ENCODE results near the gene ROBO2. TPM values are rescaled to one million over a fixed set of nuclear protein-coding genes. Genes with fewer than 3 reads are reported as not detected.

ROBO2 gene
- total RNA-seq, 4 donors from 2014 or later = 0.20 to 0.41 (median 0.32) TPM; not detected in 1

- no peak for DNase-seq
- intact Hi-C loops (cut with DNase I; ENCODE audit: low total_unique reads) (no loop called here), in situ Hi-C loops (cut with MboI; ENCODE audit: low pct_ligation_motif_present in 1 of 4, low pct_unique_long_range_greater_than_20kb in 1 of 4, low sequenced_read_pairs in 3 of 4) (no loop called here)
- Histone ChIP-seq H3K36me3 (no peaks in the 10 kb centered on the region), H3K4me1 (no peaks in the 10 kb centered on the region), H3K9me3 (no peaks in the 10 kb centered on the region), H3K4me3 (no peak overlapping the region), H3K27ac (no peak overlapping the region), H3K27me3 (no peaks in the 10 kb centered on the region)
- 81 to 83% methylated on average over 8 to 11 of the region's 11 CpGs for WGBS, 2 donors (ENCODE audit: low coverage in 1 of 2)
- TF ChIP-seq EP300 (IDR thresholded peaks at IDR 0.05; ENCODE audit: low read depth) = no peak
- no peak for TF ChIP-seq CTCF (IDR thresholded peaks at IDR 0.05)
- TF ChIP-seq POLR2AphosphoS5 (IDR thresholded peaks at IDR 0.05) = no peak
- TF ChIP-seq POLR2A (IDR thresholded peaks at IDR 0.05) = no peak
Measured at GRCh38 chr3:77539014-77539413, 499.1 kb downstream of the ROBO2 start.

- 60 to 78% methylated on average over 1 to 2 of the region's 2 CpGs for WGBS, 2 donors (ENCODE audit: low coverage in 1 of 2)
- intact Hi-C loops (cut with DNase I; ENCODE audit: low total_unique reads) = no loop called here
- in situ Hi-C loops (cut with MboI; ENCODE audit: low pct_ligation_motif_present in 1 of 4, low pct_unique_long_range_greater_than_20kb in 1 of 4, low sequenced_read_pairs in 3 of 4) = no loop called here
- no peak for TF ChIP-seq POLR2A (IDR thresholded peaks at IDR 0.05)
- TF ChIP-seq POLR2AphosphoS5 (IDR thresholded peaks at IDR 0.05) = no peak
- no peak for TF ChIP-seq CTCF (IDR thresholded peaks at IDR 0.05)
- no peaks in the 10 kb centered on the region for H3K27me3 ChIP-seq
- H3K4me1 ChIP-seq = no peaks in the 10 kb centered on the region
- no peak overlapping the region for H3K4me3 ChIP-seq
- no peak for DNase-seq
- no peaks in the 10 kb centered on the region for H3K36me3 ChIP-seq
- no peak overlapping the region for H3K27ac ChIP-seq
- no peaks in the 10 kb centered on the region for H3K9me3 ChIP-seq
Measured at GRCh38 chr3:77539677-77540076, 499.8 kb downstream of the ROBO2 start.

- H3K4me3 ChIP-seq = no peak overlapping the region
- no peaks in the 10 kb centered on the region for H3K36me3 ChIP-seq
- WGBS, 2 donors (ENCODE audit: low coverage in 1 of 2) = 69 to 83% methylated on average over 3 to 4 of the region's 4 CpGs
- H3K27me3 ChIP-seq = no peaks in the 10 kb centered on the region
- intact Hi-C loops (cut with DNase I; ENCODE audit: low total_unique reads) (no loop called here), in situ Hi-C loops (cut with MboI; ENCODE audit: low pct_ligation_motif_present in 1 of 4, low pct_unique_long_range_greater_than_20kb in 1 of 4, low sequenced_read_pairs in 3 of 4) (no loop called here)
- no peaks in the 10 kb centered on the region for H3K9me3 ChIP-seq
- DNase-seq = no peak
- H3K27ac ChIP-seq = no peak overlapping the region
- no peaks in the 10 kb centered on the region for H3K4me1 ChIP-seq
- TF ChIP-seq CTCF (IDR thresholded peaks at IDR 0.05) (no peak), POLR2A (IDR thresholded peaks at IDR 0.05) (no peak), POLR2AphosphoS5 (IDR thresholded peaks at IDR 0.05) (no peak), EP300 (IDR thresholded peaks at IDR 0.05; ENCODE audit: low read depth) (no peak)
Measured at GRCh38 chr3:77541203-77541922, 501.5 kb downstream of the ROBO2 start.

- H3K27ac ChIP-seq = no peak overlapping the region
- H3K4me1 ChIP-seq = no peaks in the 10 kb centered on the region
- H3K9me3 ChIP-seq = no peaks in the 10 kb centered on the region
- no peak overlapping the region for H3K4me3 ChIP-seq
- TF ChIP-seq EP300 (IDR thresholded peaks at IDR 0.05; ENCODE audit: low read depth) (no peak), POLR2AphosphoS5 (IDR thresholded peaks at IDR 0.05) (no peak), CTCF (IDR thresholded peaks at IDR 0.05) (no peak), POLR2A (IDR thresholded peaks at IDR 0.05) (no peak)
- intact Hi-C loops (cut with DNase I; ENCODE audit: low total_unique reads) = no loop called here
- in situ Hi-C loops (cut with MboI; ENCODE audit: low pct_ligation_motif_present in 1 of 4, low pct_unique_long_range_greater_than_20kb in 1 of 4, low sequenced_read_pairs in 3 of 4) = no loop called here
- WGBS, 2 donors (ENCODE audit: low coverage in 1 of 2) = 61 to 82% methylated on average over 3 of the region's 3 CpGs
- DNase-seq = no peak
- H3K27me3 ChIP-seq = no peaks in the 10 kb centered on the region
- H3K36me3 ChIP-seq = no peaks in the 10 kb centered on the region
Measured at GRCh38 chr3:77546246-77546645, 506.3 kb downstream of the ROBO2 start.
